Nephron progenitor cell (in vitro differentiated cells): Measurements from ENCODE around the gene ERC1.
"Not testable (repeated sequence)": the region's sequence is repeated elsewhere in the genome, so short reads cannot be mapped to it uniquely, and the experiment has no call there.

Source experiments
- DNase-seq: peaks from one replicate; pipeline ENCODE4 v3.0.0; 2021
- H3K27ac Mint-ChIP-seq: 2 replicates; pipeline ENCODE4 v1.8.0; 2021; ENCODE audit warnings: mild to moderate bottlenecking, moderate library complexity, mixed read lengths
- H3K27me3 Mint-ChIP-seq: 2 replicates; pipeline ENCODE4 v1.8.0; 2021; ENCODE audit warnings: mild to moderate bottlenecking, low read depth, mixed read lengths; ENCODE audit not compliant: poor library complexity
- H3K36me3 Mint-ChIP-seq: 2 replicates; pipeline ENCODE4 v1.8.0; 2021; ENCODE audit warnings: low read depth, mixed read lengths
- H3K4me1 Mint-ChIP-seq: 2 replicates; pipeline ENCODE4 v1.8.0; 2021; ENCODE audit warnings: mixed read lengths
- H3K4me3 Mint-ChIP-seq: 2 replicates; pipeline ENCODE4 v1.8.0; 2021; ENCODE audit warnings: mild to moderate bottlenecking, moderate library complexity, mixed read lengths
- H3K9me3 Mint-ChIP-seq: 2 replicates; pipeline ENCODE4 v1.8.0; 2021; ENCODE audit warnings: mild to moderate bottlenecking, moderate library complexity, mixed read lengths
- TF ChIP-seq, protein P1 (sequence below): fragments of 200-600 bp; sonication (generic); IDR thresholded peaks from 2 replicates; pipeline ENCODE4 v1.5.0; 2021; ENCODE audit warnings: antibody characterized with exemption

ERC1 gene

DNA sequence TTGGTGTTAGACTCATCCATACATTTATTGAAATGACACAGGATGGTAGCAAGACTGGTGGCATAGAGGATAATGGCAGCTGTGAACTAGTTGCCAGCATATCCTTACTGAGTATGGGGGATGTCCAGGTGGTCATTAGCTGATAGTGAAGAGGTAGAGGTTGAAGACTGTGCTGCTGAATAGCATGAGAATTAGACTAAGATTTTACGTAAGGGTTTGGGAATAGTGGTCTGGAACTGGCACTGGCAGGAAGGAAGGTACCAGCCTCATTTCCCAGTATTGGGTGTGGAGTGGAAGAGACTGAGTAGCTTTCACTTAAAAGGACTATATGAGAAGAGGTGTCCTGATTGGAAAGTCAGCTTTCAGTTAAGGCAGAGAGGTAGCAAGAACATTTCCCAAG, 6.5 kb downstream of the ERC1 start:
- peaks cover 2% of the 10 kb centered on the region for H3K27me3 Mint-ChIP-seq
- peak overlapping the region; percentile 25 for H3K27ac Mint-ChIP-seq
- H3K4me1 Mint-ChIP-seq = peaks cover 29% of the 10 kb centered on the region
- no peak for DNase-seq
- peaks cover 3% of the 10 kb centered on the region for H3K9me3 Mint-ChIP-seq
- TF ChIP-seq, protein P1, sequence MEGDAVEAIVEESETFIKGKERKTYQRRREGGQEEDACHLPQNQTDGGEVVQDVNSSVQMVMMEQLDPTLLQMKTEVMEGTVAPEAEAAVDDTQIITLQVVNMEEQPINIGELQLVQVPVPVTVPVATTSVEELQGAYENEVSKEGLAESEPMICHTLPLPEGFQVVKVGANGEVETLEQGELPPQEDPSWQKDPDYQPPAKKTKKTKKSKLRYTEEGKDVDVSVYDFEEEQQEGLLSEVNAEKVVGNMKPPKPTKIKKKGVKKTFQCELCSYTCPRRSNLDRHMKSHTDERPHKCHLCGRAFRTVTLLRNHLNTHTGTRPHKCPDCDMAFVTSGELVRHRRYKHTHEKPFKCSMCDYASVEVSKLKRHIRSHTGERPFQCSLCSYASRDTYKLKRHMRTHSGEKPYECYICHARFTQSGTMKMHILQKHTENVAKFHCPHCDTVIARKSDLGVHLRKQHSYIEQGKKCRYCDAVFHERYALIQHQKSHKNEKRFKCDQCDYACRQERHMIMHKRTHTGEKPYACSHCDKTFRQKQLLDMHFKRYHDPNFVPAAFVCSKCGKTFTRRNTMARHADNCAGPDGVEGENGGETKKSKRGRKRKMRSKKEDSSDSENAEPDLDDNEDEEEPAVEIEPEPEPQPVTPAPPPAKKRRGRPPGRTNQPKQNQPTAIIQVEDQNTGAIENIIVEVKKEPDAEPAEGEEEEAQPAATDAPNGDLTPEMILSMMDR = no peak
- peaks cover 11% of the 10 kb centered on the region for H3K36me3 Mint-ChIP-seq
- no peak overlapping the region for H3K4me3 Mint-ChIP-seq

DNA sequence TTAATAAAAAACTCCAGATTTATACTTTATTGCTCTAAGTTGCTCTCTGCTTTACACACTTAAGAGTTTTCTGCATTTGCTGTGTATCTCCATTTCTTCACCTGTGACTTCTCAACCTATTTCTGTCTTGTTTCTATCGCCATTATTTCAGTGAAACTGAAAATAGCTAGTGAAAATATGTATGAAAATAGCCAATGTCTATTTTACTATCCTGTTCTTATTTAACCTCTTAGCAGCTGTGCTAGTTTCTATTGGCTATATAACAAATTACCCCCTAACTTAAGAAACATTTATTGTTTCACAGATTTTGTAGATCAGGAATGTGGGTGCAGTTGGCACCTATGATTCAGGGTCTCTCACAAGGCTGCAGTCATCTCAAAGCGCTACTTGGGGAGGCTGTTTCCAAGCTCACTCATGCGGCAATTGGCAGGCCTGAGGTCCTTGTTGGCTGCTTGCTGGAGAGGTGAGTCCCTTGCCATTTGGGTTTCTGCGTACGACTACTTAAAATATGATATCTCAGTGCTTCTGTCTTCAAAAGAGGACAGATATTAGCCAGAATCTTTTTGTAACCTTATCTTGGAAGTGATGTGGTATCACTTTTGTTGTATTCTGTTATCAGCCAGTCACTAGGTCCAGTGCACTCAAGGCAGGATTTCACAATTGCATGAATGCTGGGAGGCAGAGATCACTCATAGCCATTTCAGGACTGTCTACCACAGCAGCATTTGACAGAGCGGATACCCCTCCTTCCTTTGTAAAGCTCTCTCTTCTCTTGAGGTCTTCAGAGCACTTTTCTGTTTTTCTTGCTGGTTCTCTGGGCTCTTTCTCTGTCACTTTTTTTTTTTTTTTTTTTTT, 7.2 kb downstream of the ERC1 start:
- TF ChIP-seq, protein P1 = no peak
- peak; percentile 4 for DNase-seq
- Mint-ChIP-seq H3K27ac (peak overlapping the region; percentile 52), H3K27me3 (peaks cover 2% of the 10 kb centered on the region), H3K4me3 (no peak overlapping the region), H3K9me3 (peaks cover 3% of the 10 kb centered on the region), H3K4me1 (peaks cover 25% of the 10 kb centered on the region), H3K36me3 (peaks cover 15% of the 10 kb centered on the region)

DNA sequence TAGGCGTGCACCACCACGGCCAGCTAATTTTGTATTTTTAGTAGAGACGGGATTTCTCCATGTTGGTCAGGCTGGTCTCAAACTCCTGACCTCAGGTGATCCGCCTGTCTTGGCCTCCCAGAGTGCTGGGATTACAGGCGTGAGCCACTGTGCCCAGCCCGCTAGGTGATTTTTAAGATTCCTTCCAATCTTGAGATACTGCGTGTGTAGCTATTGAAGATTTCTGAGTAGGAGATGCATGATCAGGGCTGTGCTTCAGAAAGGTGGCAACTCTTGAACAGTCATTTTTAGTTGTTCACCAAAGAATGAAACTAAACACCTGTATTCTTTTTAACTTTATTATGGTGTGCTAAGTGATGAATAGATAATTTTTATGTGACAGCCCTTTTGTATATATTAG, 8.7 kb downstream of the ERC1 start:
- H3K27ac Mint-ChIP-seq, H3K9me3 Mint-ChIP-seq, H3K4me3 Mint-ChIP-seq, DNase-seq, H3K27me3 Mint-ChIP-seq: not testable (repeated sequence)
- Mint-ChIP-seq H3K4me1 (peaks cover 29% of the 10 kb centered on the region), H3K36me3 (peaks cover 15% of the 10 kb centered on the region)

DNA sequence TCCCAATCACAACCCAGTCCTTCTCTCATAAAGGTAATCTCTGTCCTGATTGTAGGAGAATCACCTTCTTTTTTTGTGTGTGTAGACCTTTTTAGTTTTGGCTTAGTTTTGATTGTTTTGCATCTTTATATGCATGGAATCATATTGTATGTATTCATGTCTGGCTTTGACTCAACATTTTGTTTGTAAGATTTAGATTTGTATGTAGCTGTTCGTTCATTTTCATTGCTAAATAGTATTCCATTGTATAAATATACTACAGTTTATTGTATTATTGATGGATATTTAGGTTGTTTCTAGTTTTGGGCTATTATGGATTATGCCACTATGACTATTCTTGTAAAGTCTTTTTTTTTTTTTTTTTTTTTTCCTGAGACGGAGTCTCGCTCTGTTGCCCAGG, 10.5 kb downstream of the ERC1 start:
- Mint-ChIP-seq H3K27ac (no peak overlapping the region), H3K4me1 (peaks cover 21% of the 10 kb centered on the region), H3K27me3 (peaks cover 2% of the 10 kb centered on the region), H3K9me3 (peaks cover 3% of the 10 kb centered on the region), H3K36me3 (peaks cover 15% of the 10 kb centered on the region), H3K4me3 (no peak overlapping the region)
- no peak for DNase-seq
- TF ChIP-seq, protein P1 = no peak

DNA sequence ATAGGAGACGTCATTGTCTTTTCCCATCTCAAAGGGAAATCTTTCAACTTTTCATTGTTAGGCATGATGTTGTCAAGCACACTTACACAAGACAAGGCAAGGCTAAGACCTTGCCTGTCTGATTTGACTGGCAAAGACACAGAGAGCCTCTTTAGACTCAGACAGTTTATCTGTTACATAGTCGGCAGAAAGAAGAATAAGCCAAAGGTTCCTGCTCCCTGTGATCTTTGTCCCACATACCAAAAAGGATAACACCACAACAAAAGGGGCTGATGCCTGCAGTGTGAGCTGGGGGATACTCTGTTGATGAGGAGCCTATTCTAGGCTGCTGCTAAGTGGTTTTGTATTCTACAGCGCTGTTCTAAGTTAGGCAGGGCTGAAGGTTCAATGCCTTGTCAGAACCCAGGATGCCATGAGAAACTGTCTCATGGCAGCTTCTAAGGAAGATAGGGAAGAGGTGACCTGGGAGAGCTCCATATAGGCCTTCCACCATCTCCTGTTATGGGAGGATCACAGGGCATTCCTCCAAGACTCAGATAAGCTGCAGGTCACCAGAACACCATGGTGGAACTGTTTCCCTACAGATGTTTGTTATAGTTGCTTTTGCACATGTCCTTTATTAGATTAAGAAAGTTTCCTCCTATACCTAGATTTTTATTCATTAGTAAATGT, 12.7 kb downstream of the ERC1 start:
- Mint-ChIP-seq H3K27ac (peak overlapping the region; percentile 0), H3K4me3 (no peak overlapping the region), H3K27me3 (peaks cover 2% of the 10 kb centered on the region), H3K4me1 (peaks cover 10% of the 10 kb centered on the region), H3K9me3 (peaks cover 3% of the 10 kb centered on the region), H3K36me3 (peaks cover 17% of the 10 kb centered on the region)
- DNase-seq = no peak
- TF ChIP-seq, protein P1 = no peak

DNA sequence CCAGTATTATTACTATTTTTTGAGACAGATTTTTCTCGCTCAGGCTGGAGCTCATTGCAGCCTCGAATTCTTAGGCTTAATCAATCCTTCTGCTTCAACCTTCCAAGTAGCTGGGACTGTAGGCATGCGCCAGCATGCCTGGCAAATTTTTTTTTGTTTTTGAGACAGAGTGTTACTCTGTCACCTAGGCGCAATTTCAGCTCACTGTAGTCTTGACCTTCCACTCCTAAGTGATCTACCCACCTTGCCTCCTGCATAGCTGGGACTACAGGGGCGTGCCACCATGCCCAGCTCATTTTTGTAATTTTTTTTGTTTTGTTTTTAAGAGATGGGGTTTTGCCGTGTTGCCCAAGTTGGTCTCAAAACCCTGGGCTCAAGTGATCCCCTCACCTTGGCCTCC, 15.2 kb downstream of the ERC1 start:
- peaks cover 3% of the 10 kb centered on the region for H3K9me3 Mint-ChIP-seq
- DNase-seq = no peak
- TF ChIP-seq, protein P1 = no peak
- no peak overlapping the region for H3K4me3 Mint-ChIP-seq
- no peak overlapping the region for H3K27ac Mint-ChIP-seq
- peaks cover 5% of the 10 kb centered on the region for H3K4me1 Mint-ChIP-seq
- no peaks in the 10 kb centered on the region for H3K27me3 Mint-ChIP-seq
- H3K36me3 Mint-ChIP-seq = peaks cover 16% of the 10 kb centered on the region
